GM21390 (cell line): Measurements from ENCODE around the gene CELF4.

Experiments
- ATAC-seq: cut with Tn5 transposase; IDR thresholded peaks from one replicate; pipeline ENCODE4 v1.9.1; 2021; ENCODE audit not compliant: unreplicated experiment

CELF4 gene

DNA sequence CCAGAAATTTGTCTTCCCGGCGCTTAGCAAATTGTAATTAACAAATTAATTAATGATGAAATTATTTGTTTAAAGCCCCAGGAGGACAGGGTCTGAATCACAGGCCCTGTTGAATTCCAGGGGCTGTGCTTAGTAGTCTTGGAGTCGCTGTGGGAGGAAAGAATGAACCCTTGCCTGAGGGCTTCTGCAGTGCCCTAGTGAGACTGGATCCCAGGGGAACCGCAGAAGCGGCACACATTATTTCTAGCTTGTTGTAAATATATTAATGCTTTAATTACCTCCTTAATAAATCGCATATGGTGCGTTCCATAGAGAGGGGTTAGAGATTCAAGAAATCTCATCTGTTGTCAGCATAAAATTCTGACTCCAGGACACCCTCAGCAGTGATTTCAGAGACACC lies 235.4 kb downstream of the CELF4 start:
- no peak for ATAC-seq

DNA sequence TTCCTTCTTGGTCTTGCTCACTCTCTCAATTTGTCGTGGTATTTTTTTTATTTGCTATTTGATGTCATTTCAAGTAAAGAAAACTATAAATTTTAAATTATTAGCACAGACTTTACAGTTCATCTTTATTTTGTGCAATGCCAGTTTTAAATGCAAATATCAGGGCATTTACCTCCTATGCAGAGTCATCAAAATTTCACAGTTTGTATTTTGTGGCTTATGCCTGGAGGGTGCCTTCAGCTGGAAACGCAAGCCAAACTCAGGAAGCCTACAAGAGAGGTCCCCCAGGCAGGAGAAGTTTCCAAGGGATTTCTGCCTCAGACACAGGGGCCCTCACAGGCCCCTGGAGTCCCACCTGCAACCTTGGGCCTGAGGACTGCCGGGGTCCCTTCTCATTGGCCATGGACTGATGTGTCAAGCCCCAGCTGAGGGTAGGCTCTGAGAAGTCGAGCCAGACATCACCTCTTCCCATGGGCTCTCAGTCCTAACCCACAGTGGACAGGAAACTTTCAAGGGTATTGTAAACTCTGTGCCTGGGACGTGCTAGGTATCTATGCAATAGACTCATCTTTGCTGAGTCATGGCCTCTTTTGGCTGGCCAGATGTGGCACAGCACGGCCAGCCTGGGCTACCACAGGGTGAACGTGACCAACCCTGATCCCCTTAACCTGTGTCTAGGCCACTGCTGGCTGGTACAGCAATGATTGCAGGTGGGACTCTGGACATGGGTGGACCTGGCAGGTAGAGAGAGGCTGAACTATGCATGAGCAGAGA lies 236.5 kb downstream of the CELF4 start:
- no peak for ATAC-seq

DNA sequence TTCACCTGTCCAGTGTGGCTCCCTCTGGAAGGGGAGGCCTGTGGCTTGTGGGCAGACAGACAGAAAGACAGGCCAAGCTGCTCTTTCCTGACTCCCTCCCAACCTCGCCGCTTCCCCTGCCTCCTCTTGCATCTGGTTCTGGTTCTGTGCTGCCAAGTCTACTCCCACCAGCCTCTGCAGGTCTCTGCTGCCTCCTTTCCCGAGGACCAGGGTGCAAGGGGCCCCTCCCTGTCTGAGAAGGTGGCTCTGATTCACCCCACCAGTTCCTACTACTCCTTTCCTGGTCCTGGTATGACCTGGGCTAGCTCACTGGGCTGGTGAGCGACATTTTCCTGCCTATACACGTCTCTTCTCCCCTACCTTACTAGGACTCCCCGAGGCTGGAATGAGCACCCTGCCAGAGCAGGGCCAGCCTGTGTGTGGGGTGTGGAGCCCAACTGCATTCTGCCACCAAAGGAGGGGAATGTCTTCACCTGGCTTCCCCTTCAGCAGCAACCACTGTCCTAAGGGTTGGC lies 238.5 kb downstream of the CELF4 start:
- no peak for ATAC-seq

DNA sequence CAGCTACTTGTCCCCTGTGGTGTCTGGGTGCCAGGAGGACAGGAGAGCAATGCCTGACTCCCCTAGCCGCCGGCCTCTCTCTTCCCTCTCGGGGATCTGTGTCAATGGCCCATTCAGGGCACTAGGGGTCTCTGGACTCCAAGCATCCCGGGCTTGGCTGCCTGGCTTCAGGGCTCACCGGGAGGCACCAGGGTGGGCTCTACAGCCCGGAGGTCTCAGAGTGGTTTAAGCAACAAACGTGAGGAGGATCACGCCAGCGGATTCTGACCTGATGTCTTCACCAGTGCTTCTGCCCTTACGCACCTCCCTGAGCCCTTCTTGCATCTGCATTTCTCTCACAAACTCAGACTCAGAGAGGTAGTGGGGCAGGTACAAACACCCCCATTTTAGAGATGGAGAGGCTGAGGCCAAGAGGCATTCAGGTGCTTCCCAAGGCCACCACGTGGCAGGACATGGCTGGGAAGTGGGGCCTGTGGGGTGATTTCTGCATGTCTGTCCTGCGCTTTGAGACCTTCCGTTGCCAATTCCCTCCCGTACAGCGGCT lies 243.0 kb downstream of the CELF4 start:
- ATAC-seq: peak; percentile 90

DNA sequence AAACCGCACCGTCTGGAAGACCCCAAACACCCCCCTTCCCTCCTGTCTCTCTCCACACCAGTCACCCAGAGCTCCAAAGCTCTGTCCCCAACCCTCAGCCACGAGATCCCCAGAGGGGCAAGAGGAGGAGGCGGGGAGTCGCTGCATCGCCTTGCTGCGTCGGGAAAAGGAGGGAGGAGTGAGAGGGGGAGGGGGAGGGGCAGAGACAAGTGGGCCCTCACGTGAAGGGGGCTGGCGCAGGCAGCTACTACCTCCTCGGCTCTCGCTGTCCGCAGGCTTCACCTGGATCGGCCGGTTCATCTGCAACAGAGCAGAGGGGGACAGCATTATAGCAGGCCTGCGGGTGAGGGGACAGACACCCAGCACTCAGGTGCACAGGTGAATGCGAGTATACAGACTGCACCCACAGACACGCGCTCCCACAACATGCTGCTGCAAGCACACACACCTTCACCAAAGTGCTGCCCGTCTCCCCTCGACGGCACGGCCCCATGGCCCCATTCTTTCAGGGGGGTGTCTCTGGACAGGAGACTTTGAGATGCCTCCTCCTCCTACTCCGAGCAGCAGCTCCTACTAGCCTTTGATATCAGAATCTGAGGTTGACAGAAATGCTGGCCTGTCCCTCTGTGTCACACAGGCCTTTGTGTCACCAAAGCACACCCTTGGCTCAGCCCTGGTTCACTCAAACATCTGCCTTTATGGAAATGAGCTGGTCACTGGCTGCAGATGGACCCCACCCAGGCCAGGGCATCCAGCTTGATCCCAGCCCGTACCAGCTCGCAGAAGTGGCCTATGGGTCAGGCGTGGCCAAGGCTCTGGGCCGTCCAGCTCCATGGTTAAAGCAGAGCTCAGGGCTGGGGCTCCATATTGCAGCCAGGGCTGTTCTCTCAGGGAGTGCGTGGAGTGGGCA lies 243.8 kb downstream of the CELF4 start:
- no peak for ATAC-seq

DNA sequence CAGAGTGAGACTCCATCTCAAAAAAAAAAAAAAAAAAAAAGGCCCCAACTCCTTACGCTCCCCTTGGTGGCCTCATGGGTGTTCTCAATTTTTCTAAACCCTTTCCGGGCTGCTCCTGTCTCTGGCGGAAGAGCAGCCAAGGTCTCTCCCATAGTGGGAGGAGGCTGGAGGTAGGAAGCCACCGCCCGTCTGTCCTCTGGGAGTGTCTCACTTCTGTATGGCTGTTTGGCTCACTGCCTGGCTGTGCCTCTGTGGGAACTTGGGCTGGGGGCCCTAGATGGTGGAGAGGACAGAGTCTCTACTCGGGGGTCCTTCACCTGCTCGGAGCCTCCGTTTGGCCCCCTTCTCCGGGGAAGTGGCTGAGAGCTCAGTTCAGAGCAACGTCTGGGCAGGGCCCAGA lies 245.3 kb downstream of the CELF4 start:
- ATAC-seq: no peak

- no peak for ATAC-seq
Measured at GRCh38 chr18:37318360-37319355, 246.9 kb downstream of the CELF4 start.

DNA sequence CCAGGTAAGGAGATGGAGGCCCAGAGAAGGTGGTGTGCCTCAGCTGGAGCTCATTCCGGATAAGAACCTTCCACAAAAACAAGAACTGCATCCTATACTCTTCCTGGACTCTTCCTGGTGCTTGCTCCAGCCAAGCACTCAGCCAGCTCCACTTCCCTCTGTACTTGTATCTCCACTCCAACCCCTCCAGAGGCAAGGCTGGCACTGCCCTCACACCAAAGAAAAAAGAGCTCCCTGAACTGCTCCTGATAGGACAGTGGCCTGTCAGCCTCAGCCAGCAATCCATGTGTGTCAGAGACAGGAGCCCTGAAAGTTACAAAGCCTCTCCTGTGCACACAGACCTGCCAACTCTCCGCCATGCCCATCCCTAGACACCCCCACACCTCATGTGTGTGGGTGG lies 248.1 kb downstream of the CELF4 start:
- ATAC-seq: no peak

DNA sequence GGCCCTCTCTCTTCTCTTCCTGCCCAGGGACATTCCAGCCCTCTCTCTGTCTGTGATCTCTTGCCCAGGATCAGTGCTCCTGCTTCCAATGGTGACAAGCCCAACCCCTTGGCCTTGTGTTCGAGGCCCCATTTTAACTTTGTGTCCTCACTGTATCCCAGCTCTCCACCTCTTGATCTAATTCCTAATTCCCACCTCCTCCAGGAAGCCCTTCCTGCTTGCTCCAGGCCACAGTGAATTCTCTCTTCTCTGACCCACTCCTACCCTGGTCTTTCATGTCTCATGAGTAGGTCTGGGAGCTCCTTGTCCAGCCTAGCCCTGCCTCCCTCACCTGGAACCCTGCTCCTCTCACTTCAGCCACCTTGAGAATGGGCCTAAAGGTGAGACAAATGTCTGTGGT lies 249.1 kb downstream of the CELF4 start:
- no peak for ATAC-seq

DNA sequence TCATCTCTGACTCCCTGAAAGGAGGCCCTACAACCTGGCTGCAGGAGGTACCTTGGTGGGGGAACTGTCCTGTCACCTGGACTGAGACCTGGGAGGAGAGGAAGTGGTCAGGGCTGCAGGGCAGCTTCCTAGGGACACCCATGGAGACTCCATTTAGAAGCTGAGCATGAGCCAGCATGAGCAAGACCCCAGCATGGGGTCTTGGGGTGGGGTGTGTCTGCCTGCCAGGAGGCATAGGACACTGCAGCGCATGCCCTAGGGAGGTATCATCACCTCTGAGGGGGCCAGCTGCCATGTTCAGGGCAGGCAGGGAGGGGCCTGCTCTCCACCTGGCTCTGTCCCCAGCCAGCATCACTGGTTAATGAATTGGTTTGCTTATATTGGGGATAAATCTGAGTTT lies 249.7 kb downstream of the CELF4 start:
- ATAC-seq: no peak

GRCh38 chr18:37314534-37314933 lies 251.1 kb downstream of the CELF4 start:
- ATAC-seq: no peak

DNA sequence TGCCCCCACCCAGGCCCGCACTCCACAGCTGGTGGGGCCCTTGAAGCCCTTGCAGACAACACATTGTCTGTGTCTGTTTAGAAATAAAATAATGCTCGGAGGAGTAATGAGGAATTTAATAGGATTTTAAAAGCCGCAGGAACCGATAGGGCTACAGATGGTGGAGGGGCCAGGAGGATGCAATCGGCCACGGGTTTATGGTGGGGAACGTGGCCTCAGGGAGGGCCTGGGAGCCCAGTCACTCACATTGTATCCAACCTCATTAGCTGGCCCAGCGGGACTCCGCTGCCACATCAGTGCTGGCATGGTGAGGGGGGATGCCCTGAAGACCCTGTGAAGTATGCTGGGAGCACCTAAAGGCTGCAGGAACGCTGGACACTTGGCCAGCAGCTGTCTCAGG lies 252.0 kb downstream of the CELF4 start:
- no peak for ATAC-seq

GRCh38 chr18:37309861-37310260 lies 255.7 kb downstream of the CELF4 start:
- no peak for ATAC-seq

DNA sequence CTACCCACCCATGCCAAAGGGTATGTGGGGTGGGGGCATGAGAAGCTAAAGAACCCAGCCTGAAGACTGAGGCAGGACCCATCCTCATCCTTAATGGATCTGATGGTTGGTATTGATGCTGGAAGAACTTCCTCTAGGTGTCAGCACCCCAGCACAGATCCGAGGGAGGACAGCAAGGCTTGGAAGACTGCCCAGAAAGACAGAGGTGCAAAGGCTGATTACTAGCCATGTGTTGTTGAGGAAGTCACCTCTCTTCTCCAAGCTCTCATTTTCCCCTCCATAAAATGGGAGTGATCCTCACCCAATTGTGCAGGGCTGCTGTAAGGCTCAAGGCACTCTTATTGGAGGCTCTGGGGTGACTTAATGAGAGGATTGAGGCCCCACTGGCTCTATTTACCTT lies 256.5 kb downstream of the CELF4 start:
- ATAC-seq: no peak

DNA sequence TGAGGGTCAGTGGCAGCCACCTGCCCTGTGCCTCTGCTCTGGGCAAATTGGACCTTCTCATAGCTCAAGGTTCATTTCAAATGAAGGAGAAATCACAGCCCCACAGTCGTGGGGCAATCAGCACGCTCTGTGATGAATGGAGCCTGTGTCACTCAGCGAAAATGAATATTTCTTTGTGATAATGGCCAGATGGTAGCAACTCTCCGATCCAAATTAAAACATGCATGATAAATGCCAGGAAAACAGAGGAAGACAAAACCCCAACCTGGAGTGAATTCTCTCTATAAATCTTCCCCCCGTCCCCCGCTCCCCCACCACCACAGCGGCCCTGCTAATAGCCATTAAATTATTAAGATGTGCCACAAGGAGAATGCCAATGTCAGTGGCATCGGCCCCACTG lies 258.4 kb downstream of the CELF4 start:
- no peak for ATAC-seq

DNA sequence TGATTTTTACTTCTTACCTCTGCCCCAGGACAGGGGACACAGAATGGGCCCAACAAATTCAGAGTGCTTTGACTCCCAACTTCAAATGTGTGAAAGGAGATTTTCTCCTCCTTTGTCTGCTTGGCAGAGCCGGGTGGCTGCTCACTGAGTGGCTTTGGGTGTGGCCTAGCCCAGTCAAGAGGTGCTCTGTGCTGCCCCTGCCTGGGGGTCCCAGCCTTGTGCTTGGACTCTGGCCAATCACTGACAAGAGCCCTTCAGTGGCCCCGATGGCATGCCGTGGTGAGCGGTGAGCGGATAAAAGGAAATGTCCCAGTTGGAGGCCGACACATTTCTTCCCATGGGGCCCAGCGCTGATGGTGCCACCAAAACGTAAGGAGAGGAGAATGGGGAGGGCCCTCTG lies 259.2 kb downstream of the CELF4 start:
- ATAC-seq: no peak

DNA sequence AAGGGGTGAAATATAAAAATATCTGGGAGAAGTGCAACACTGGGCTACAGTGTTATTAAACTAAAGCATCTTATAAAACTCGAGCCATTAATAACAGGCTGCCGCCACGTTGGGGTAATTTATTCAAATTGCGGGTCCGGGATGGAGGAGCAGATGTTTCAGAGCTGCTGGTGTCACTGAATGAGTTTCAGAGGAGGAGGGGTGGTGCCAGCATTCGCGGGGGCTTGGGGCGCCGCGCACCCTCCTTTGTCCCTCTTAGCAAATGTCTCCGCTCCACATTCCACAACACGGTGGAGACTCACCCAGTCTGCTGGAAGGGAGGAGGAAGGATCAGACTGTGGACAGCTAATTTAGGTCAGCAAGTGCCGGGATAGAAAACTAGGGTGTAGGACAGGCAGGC lies 260.5 kb downstream of the CELF4 start:
- ATAC-seq: no peak

DNA sequence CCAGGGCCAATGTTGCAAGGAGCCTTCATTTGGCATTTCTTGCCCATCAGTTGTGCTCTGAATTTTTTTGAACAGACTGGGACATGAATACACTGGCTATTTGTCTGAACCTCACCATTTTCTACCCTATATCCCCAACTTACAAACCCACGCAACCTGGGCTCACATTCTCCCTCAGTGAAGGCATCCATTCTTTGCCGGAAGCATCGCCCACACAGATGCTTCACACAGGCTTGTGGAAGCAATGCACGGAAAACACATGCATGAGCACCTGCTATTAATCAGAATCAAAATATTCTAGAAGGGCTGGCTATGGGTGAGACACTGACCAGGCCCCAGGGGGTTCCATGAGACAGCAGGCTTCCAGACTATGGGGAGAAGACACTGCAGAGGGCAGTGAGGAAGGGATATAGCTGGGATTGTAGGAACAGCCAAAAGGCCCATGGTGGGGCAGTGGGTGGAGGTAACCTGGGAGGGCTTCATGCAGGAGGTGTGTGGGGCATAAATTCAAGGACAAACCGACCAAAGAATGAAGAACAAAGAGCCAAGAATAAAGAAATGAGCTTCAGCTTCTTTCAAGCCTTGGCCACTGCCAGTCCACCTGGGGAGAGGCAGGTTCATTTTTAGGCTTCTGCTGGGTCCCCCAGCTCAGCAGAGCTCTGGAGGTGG lies 261.5 kb downstream of the CELF4 start:
- no peak for ATAC-seq

GRCh38 chr18:37303009-37303408 lies 262.6 kb downstream of the CELF4 start:
- ATAC-seq: no peak

GRCh38 chr18:37302519-37302918 lies 263.1 kb downstream of the CELF4 start:
- no peak for ATAC-seq
